ENCODE data around the gene MGA.

MGA gene

DNA sequence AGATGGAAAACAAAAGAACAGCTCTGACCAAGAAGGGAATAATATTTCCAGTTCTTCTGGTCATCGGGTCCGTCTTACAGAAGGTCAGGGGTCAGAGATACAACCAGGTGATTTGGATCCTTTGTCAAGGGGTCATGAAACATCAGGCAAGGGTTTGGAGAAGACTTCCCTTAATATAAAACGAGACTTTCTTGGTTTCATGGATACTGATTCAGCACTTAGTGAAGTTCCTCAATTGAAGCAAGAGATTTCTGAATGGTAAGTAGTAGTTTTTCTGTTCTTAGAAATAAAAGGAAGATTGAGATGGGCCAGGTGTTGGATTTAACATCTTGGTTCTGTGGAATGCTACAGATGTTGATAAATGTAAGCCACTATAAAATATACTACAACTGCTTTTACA, 9.5 kb downstream of the MGA start:
- H3K4me1 ChIP-seq (ENCODE audit: control insufficient read depth, low read depth, low read length), result no peaks in the 10 kb centered on the region
- H3K4ac ChIP-seq (ENCODE audit: low read depth, low read length), result no peak overlapping the region
- no peak overlapping the region for H2AK5ac ChIP-seq (ENCODE audit: low read length)
- H2BK120ac ChIP-seq (ENCODE audit: low read depth, low read length), result no peak overlapping the region
- no peak overlapping the region for H3K27ac ChIP-seq (ENCODE audit: low read depth, low read length)
- H2BK5ac ChIP-seq (ENCODE audit: low read length), result no peak overlapping the region
- peaks cover 25% of the 10 kb centered on the region for H3K79me2 ChIP-seq (ENCODE audit: control insufficient read depth, insufficient read depth, low read length)
- H3K9ac ChIP-seq (ENCODE audit: low read length), result no peak overlapping the region
- no peaks in the 10 kb centered on the region for H3K27me3 ChIP-seq (ENCODE audit: insufficient read depth, low read length, poor library complexity)
- no peak overlapping the region for H3K18ac ChIP-seq (ENCODE audit: low read length)
- H3K23ac ChIP-seq (ENCODE audit: low read length), result no peak overlapping the region
- no peak overlapping the region for H2BK15ac ChIP-seq (replicated peaks; ENCODE audit: low read depth)
- H4K5ac ChIP-seq (ENCODE audit: low read length), result no peak overlapping the region
- no peak for DNase-seq
- WGBS (ENCODE audit: extremely low coverage, insufficient coverage, low lambda C conversion rate), result no CpG with 5 or more reads among the region's 3 CpGs
- H4K8ac ChIP-seq (ENCODE audit: low read depth, low read length), result no peak overlapping the region
- H3K4me3 ChIP-seq (ENCODE audit: low read length), result no peak overlapping the region
- no peak overlapping the region for H3K56ac ChIP-seq (ENCODE audit: low read length)
- H3K36me3 ChIP-seq (ENCODE audit: control insufficient read depth, insufficient read depth, low read length), result no peaks in the 10 kb centered on the region
- no peak overlapping the region for H3K4me2 ChIP-seq (ENCODE audit: low read length)
- H3K79me1 ChIP-seq (ENCODE audit: low read length), result peaks cover 10% of the 10 kb centered on the region

GRCh38 chr15:41671656-41672648, 11.7 kb downstream of the MGA start:
- Histone ChIP-seq H2AK5ac (ENCODE audit: low read length) (no peak overlapping the region), H3K4me3 (ENCODE audit: low read length) (no peak overlapping the region), H2BK15ac (replicated peaks; ENCODE audit: low read depth) (no peak overlapping the region), H3K23ac (ENCODE audit: low read length) (no peak overlapping the region), H4K8ac (ENCODE audit: low read depth, low read length) (no peak overlapping the region), H3K4me2 (ENCODE audit: low read length) (no peak overlapping the region), H3K79me1 (ENCODE audit: low read length) (peaks cover 11% of the 10 kb centered on the region), H3K4me1 (ENCODE audit: control insufficient read depth, low read depth, low read length) (no peaks in the 10 kb centered on the region), H3K27me3 (ENCODE audit: insufficient read depth, low read length, poor library complexity) (no peaks in the 10 kb centered on the region), H3K9ac (ENCODE audit: low read length) (no peak overlapping the region), H3K27ac (ENCODE audit: low read depth, low read length) (no peak overlapping the region), H3K56ac (ENCODE audit: low read length) (no peak overlapping the region), H4K5ac (ENCODE audit: low read length) (no peak overlapping the region), H3K18ac (ENCODE audit: low read length) (no peak overlapping the region), H2BK5ac (ENCODE audit: low read length) (no peak overlapping the region), H2BK120ac (ENCODE audit: low read depth, low read length) (no peak overlapping the region), H3K4ac (ENCODE audit: low read depth, low read length) (no peak overlapping the region), H3K79me2 (ENCODE audit: control insufficient read depth, insufficient read depth, low read length) (peaks cover 26% of the 10 kb centered on the region), H3K36me3 (ENCODE audit: control insufficient read depth, insufficient read depth, low read length) (no peaks in the 10 kb centered on the region)
- DNase-seq, result no peak
- WGBS (ENCODE audit: extremely low coverage, insufficient coverage, low lambda C conversion rate), result 100% methylated on average over 2 of the region's 7 CpGs

GRCh38 chr15:41675337-41675736, 15.1 kb downstream of the MGA start:
- Histone ChIP-seq H3K79me2 (ENCODE audit: control insufficient read depth, insufficient read depth, low read length) (peaks cover 24% of the 10 kb centered on the region), H3K4me3 (ENCODE audit: low read length) (no peak overlapping the region), H2BK120ac (ENCODE audit: low read depth, low read length) (no peak overlapping the region), H2AK5ac (ENCODE audit: low read length) (no peak overlapping the region), H3K4me1 (ENCODE audit: control insufficient read depth, low read depth, low read length) (no peaks in the 10 kb centered on the region), H4K5ac (ENCODE audit: low read length) (no peak overlapping the region), H2BK15ac (replicated peaks; ENCODE audit: low read depth) (no peak overlapping the region), H3K27ac (ENCODE audit: low read depth, low read length) (no peak overlapping the region), H3K9ac (ENCODE audit: low read length) (no peak overlapping the region), H4K8ac (ENCODE audit: low read depth, low read length) (no peak overlapping the region), H3K27me3 (ENCODE audit: insufficient read depth, low read length, poor library complexity) (no peaks in the 10 kb centered on the region), H3K56ac (ENCODE audit: low read length) (no peak overlapping the region), H3K4ac (ENCODE audit: low read depth, low read length) (no peak overlapping the region), H3K23ac (ENCODE audit: low read length) (no peak overlapping the region), H3K18ac (ENCODE audit: low read length) (no peak overlapping the region), H3K4me2 (ENCODE audit: low read length) (no peak overlapping the region), H3K36me3 (ENCODE audit: control insufficient read depth, insufficient read depth, low read length) (no peaks in the 10 kb centered on the region), H3K79me1 (ENCODE audit: low read length) (peaks cover 5% of the 10 kb centered on the region), H2BK5ac (ENCODE audit: low read length) (no peak overlapping the region)
- WGBS (ENCODE audit: extremely low coverage, insufficient coverage, low lambda C conversion rate), result no CpG with 5 or more reads among the region's 4 CpGs
- no peak for DNase-seq

DNA sequence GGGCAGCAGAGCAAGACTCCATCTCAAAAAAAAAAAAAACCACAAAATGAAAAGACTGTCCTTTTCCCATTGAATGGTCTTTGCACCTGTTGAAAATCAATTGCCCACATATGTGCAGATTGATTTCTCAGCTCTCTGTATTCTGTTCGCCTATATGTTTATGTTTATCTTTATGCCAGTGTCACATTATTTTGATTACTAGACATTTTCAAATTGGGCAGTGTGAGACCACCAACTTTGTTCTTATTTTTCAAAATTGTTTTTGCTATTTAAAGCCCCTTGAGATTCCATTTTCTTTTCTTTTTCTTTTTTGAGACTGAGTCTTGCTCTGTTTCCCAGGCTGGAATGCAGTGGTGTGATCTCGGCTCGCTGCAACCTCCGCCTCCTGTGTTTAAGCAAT, 18.5 kb downstream of the MGA start:
- no peak overlapping the region for H4K5ac ChIP-seq (ENCODE audit: low read length)
- DNase-seq, result no peak
- H3K79me1 ChIP-seq (ENCODE audit: low read length), result peaks cover 8% of the 10 kb centered on the region
- no peak overlapping the region for H3K23ac ChIP-seq (ENCODE audit: low read length)
- H3K4me2 ChIP-seq (ENCODE audit: low read length), result no peak overlapping the region
- no peak overlapping the region for H3K56ac ChIP-seq (ENCODE audit: low read length)
- H2BK15ac ChIP-seq (replicated peaks; ENCODE audit: low read depth), result no peak overlapping the region
- no peaks in the 10 kb centered on the region for H3K27me3 ChIP-seq (ENCODE audit: insufficient read depth, low read length, poor library complexity)
- no peak overlapping the region for H3K4me3 ChIP-seq (ENCODE audit: low read length)
- peaks cover 31% of the 10 kb centered on the region for H3K79me2 ChIP-seq (ENCODE audit: control insufficient read depth, insufficient read depth, low read length)
- H3K9ac ChIP-seq (ENCODE audit: low read length), result no peak overlapping the region
- no peaks in the 10 kb centered on the region for H3K36me3 ChIP-seq (ENCODE audit: control insufficient read depth, insufficient read depth, low read length)
- H3K18ac ChIP-seq (ENCODE audit: low read length), result no peak overlapping the region
- H2BK120ac ChIP-seq (ENCODE audit: low read depth, low read length), result no peak overlapping the region
- H2BK5ac ChIP-seq (ENCODE audit: low read length), result no peak overlapping the region
- no peak overlapping the region for H2AK5ac ChIP-seq (ENCODE audit: low read length)
- no CpG with 5 or more reads among the region's 4 CpGs for WGBS (ENCODE audit: extremely low coverage, insufficient coverage, low lambda C conversion rate)
- H3K27ac ChIP-seq (ENCODE audit: low read depth, low read length), result no peak overlapping the region
- no peak overlapping the region for H3K4ac ChIP-seq (ENCODE audit: low read depth, low read length)
- H4K8ac ChIP-seq (ENCODE audit: low read depth, low read length), result no peak overlapping the region
- H3K4me1 ChIP-seq (ENCODE audit: control insufficient read depth, low read depth, low read length), result no peaks in the 10 kb centered on the region

- no peak overlapping the region for H3K56ac ChIP-seq (ENCODE audit: low read length)
- H3K4ac ChIP-seq (ENCODE audit: low read depth, low read length), result no peak overlapping the region
- no peak overlapping the region for H2BK120ac ChIP-seq (ENCODE audit: low read depth, low read length)
- H3K18ac ChIP-seq (ENCODE audit: low read length), result no peak overlapping the region
- no peak overlapping the region for H3K23ac ChIP-seq (ENCODE audit: low read length)
- H3K79me1 ChIP-seq (ENCODE audit: low read length), result peaks cover 6% of the 10 kb centered on the region
- H4K8ac ChIP-seq (ENCODE audit: low read depth, low read length), result no peak overlapping the region
- no peak overlapping the region for H2BK15ac ChIP-seq (replicated peaks; ENCODE audit: low read depth)
- H3K36me3 ChIP-seq (ENCODE audit: control insufficient read depth, insufficient read depth, low read length), result no peaks in the 10 kb centered on the region
- no peak overlapping the region for H3K9ac ChIP-seq (ENCODE audit: low read length)
- peaks cover 23% of the 10 kb centered on the region for H3K79me2 ChIP-seq (ENCODE audit: control insufficient read depth, insufficient read depth, low read length)
- H4K5ac ChIP-seq (ENCODE audit: low read length), result no peak overlapping the region
- no CpG with 5 or more reads among the region's 4 CpGs for WGBS (ENCODE audit: extremely low coverage, insufficient coverage, low lambda C conversion rate)
- H2AK5ac ChIP-seq (ENCODE audit: low read length), result no peak overlapping the region
- H3K4me1 ChIP-seq (ENCODE audit: control insufficient read depth, low read depth, low read length), result no peaks in the 10 kb centered on the region
- no peak overlapping the region for H3K27ac ChIP-seq (ENCODE audit: low read depth, low read length)
- no peak overlapping the region for H2BK5ac ChIP-seq (ENCODE audit: low read length)
- no peak overlapping the region for H3K4me2 ChIP-seq (ENCODE audit: low read length)
- H3K4me3 ChIP-seq (ENCODE audit: low read length), result no peak overlapping the region
- no peak for DNase-seq
- H3K27me3 ChIP-seq (ENCODE audit: insufficient read depth, low read length, poor library complexity), result no peaks in the 10 kb centered on the region
Observed at GRCh38 chr15:41683955-41684354, 23.8 kb downstream of the MGA start.
